Measurements from ENCODE around the gene CLDN14. TPM values are rescaled to one million over a fixed set of nuclear protein-coding genes. Genes with fewer than 3 reads are reported as not detected.

The CLDN14 gene
- total RNA-seq, 1 experiment from 2014 or later, result not detected

DNA sequence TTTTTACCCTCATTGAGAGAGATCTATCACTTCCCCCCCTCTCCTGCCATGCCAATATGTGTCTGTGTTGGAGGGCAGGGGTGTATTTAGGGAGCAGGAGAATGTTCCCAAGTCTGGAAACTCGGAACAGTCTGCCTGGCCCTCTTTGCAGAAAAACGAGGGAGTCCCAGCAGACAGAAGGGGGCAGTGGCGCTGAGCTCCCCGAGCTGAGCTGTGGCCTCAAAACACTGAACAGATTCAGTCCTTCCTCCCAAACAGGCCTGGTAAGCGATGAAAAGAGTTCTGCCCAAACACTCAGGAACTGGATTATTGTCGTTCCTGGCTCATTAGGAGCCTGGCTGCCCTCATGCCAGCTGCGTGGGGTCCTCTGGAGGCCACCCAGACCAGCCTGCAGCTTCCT lies 981 bp downstream of the CLDN14 start:
- no peak overlapping the region for H2AFZ ChIP-seq (ENCODE audit: low read length)

More for the DNA sequence above, 981 bp downstream of the CLDN14 start:
- Histone ChIP-seq H3K27ac (ENCODE audit: insufficient read length, low read depth, low read length) (no peak overlapping the region), H2BK120ac (ENCODE audit: low read depth, low read length, poor library complexity, severe bottlenecking) (no peak overlapping the region), H2BK5ac (ENCODE audit: insufficient read length, low read length) (no peak overlapping the region), H2BK15ac (ENCODE audit: low read depth, low read length) (no peak overlapping the region), H4K91ac (ENCODE audit: insufficient read length, low read depth, low read length) (no peak overlapping the region), H3K4me2 (ENCODE audit: insufficient read depth, insufficient read length, low read length) (no peak overlapping the region), H3K56ac (ENCODE audit: insufficient read length, low read depth, low read length) (no peak overlapping the region), H3K27me3 (ENCODE audit: insufficient read depth, low read length) (no peaks in the 10 kb centered on the region), H2AK5ac (ENCODE audit: insufficient read length, low read length) (no peak overlapping the region), H3K4ac (ENCODE audit: low read depth, low read length) (no peak overlapping the region), H3K18ac (ENCODE audit: insufficient read length, low read depth, low read length) (no peak overlapping the region), H3K23me2 (ENCODE audit: insufficient read length, low read depth, low read length, poor library complexity, severe bottlenecking) (no peaks in the 10 kb centered on the region), H3K9me3 (ENCODE audit: control insufficient read depth, low read depth, low read length) (no peaks in the 10 kb centered on the region), H4K20me1 (ENCODE audit: control insufficient read depth, insufficient read depth, insufficient read length) (no peaks in the 10 kb centered on the region), H3K23ac (ENCODE audit: insufficient read length, low read depth, low read length) (no peak overlapping the region), H3T11ph (ENCODE audit: low read length) (no peak overlapping the region), H3K79me2 (ENCODE audit: insufficient read depth, low read length) (no peaks in the 10 kb centered on the region), H3K14ac (ENCODE audit: insufficient read depth, low read length) (no peak overlapping the region), H2BK12ac (ENCODE audit: insufficient read length, low read depth, low read length) (no peak overlapping the region), H3K79me1 (ENCODE audit: insufficient read depth, low read depth, low read length, poor library complexity, severe bottlenecking) (no peaks in the 10 kb centered on the region), H4K5ac (ENCODE audit: insufficient read length, low read depth, low read length) (no peak overlapping the region), H3K9ac (ENCODE audit: extremely low read depth, insufficient read length, low read length) (no peak overlapping the region), H2BK20ac (ENCODE audit: low read depth, low read length, poor library complexity, severe bottlenecking) (no peak overlapping the region), H3K4me1 (ENCODE audit: insufficient read depth, low read length) (no peaks in the 10 kb centered on the region), H4K8ac (replicated peaks; ENCODE audit: insufficient read length, low read depth, low read length) (no peak overlapping the region)
- no peaks in the 10 kb centered on the region for H3K9me3 Mint-ChIP-seq
- no peak overlapping the region for H3K27ac Mint-ChIP-seq
- no peaks in the 10 kb centered on the region for H3K36me3 Mint-ChIP-seq (ENCODE audit: insufficient read depth in 1 of 3, low read depth in 3 of 3)
- peak; percentile 46 for DNase-seq
- WGBS (ENCODE audit: extremely low coverage, insufficient read length, low lambda C conversion rate), result no CpG with 5 or more reads among the region's 7 CpGs
- H3K27me3 Mint-ChIP-seq (ENCODE audit: low read depth), result peaks cover 5% of the 10 kb centered on the region
- no peak overlapping the region for H3K4me3 Mint-ChIP-seq
- peaks cover 5 to 6% of the 10 kb centered on the region in 2 experiments for H3K4me1 Mint-ChIP-seq
- TF ChIP-seq, protein P1, sequence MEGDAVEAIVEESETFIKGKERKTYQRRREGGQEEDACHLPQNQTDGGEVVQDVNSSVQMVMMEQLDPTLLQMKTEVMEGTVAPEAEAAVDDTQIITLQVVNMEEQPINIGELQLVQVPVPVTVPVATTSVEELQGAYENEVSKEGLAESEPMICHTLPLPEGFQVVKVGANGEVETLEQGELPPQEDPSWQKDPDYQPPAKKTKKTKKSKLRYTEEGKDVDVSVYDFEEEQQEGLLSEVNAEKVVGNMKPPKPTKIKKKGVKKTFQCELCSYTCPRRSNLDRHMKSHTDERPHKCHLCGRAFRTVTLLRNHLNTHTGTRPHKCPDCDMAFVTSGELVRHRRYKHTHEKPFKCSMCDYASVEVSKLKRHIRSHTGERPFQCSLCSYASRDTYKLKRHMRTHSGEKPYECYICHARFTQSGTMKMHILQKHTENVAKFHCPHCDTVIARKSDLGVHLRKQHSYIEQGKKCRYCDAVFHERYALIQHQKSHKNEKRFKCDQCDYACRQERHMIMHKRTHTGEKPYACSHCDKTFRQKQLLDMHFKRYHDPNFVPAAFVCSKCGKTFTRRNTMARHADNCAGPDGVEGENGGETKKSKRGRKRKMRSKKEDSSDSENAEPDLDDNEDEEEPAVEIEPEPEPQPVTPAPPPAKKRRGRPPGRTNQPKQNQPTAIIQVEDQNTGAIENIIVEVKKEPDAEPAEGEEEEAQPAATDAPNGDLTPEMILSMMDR (conservative IDR thresholded peaks at IDR 0.05), result peak; percentile 61

Data from H9 (cell line).